B cell (primary cell): ENCODE results near the gene NPAS2. TPM values are rescaled to one million over a fixed set of nuclear protein-coding genes. Genes with fewer than 3 reads are reported as not detected.

Experiments used
- ATAC-seq: fragments of 200-7000 bp; cut with Tn5 transposase; one replicate; pipeline ENCODE4 v1.10.0; 2021; ENCODE audit warnings: low read depth, mild to moderate bottlenecking, moderate number of reproducible peaks, moderate library complexity
- CTCF ChIA-PET: fragments of 350-600 bp; sonication (Branson Sonifier 250); formaldehyde crosslinking; loops from one replicate; lab custom pipeline; 2021; ENCODE audit warnings: antibody characterized with exemption, inconsistent platforms; lab: Charles Lee
- POLR2A ChIA-PET: fragments of 350-600 bp; sonication (Branson Sonifier 250); formaldehyde crosslinking; loops from one replicate; lab custom pipeline; 2021; ENCODE audit warnings: antibody characterized with exemption; lab: Charles Lee
- DNase-seq: peaks from one replicate; pipeline ENCODE4 v3.0.0; 2013
- H2AFZ ChIP-seq: 2 replicates; pipeline ENCODE4 v1.6.1; 2012; ENCODE audit warnings: mild to moderate bottlenecking, low read depth, low read length; ENCODE audit not compliant: insufficient read depth, poor library complexity, severe bottlenecking
- H3K27ac ChIP-seq, 2 donors: 1 replicate in 1 of 2; 2 replicates in 1 of 2; pipeline ENCODE4 v1.5.1; 2012 to 2013; ENCODE audit warnings: low read length in 2 of 2, mild to moderate bottlenecking in 2 of 2, moderate library complexity in 1 of 2
- H3K27me3 ChIP-seq, 4 experiments: fragments of 200-600 bp in 1 of 4; sonication (generic) in 1 of 4; replicated peaks in 1 of 4; 1 replicate in 2 of 4; 2 replicates in 2 of 4; pipeline versions ENCODE4 v1.6.1 to v1.7.0; 2013 to 2016; ENCODE audit warnings: low read length in 3 of 4, mild to moderate bottlenecking in 2 of 4, mixed read lengths in 1 of 4, moderate library complexity in 1 of 4; ENCODE audit not compliant: insufficient read depth in 4 of 4, control insufficient read depth in 3 of 4; ENCODE audit errors: control extremely low read depth in 1 of 4
- H3K36me3 ChIP-seq, 2 experiments: replicated peaks in 1 of 2; 1 replicate in 1 of 2; 2 replicates in 1 of 2; pipeline versions ENCODE4 v1.6.1 to v1.7.1; 2013; ENCODE audit warnings: low read length in 1 of 2; ENCODE audit not compliant: insufficient read depth in 2 of 2, control insufficient read depth in 1 of 2; ENCODE audit errors: control extremely low read depth in 1 of 2, extremely low read depth in 1 of 2
- H3K4me1 ChIP-seq, 2 donors: fragments of 200-600 bp in 1 of 2; sonication (generic) in 1 of 2; 1 replicate in 1 of 2; 2 replicates in 1 of 2; pipeline versions ENCODE4 v1.5.1 to v1.6.1; 2013 to 2017; ENCODE audit warnings: low read length in 2 of 2; ENCODE audit not compliant: control insufficient read depth in 2 of 2, insufficient read depth in 2 of 2
- H3K4me2 ChIP-seq: replicated peaks from 2 replicates; pipeline ENCODE3; 2012; ENCODE audit warnings: mild to moderate bottlenecking, low read depth, low read length; ENCODE audit not compliant: poor library complexity, severe bottlenecking
- H3K4me3 ChIP-seq, 5 experiments: fragments of 200-600 bp in 1 of 5; sonication (generic) in 1 of 5; 1 replicate in 3 of 5; 2 replicates in 2 of 5; pipeline versions ENCODE4 v1.5.1 to v1.7.0; 2011 to 2016; ENCODE audit warnings: low read length in 4 of 5, mild to moderate bottlenecking in 4 of 5, low read depth in 2 of 5, control low read depth in 1 of 5, moderate library complexity in 1 of 5; ENCODE audit not compliant: insufficient read depth in 1 of 5; ENCODE audit errors: control extremely low read depth in 1 of 5, extremely low read depth in 1 of 5
- H3K79me2 ChIP-seq: fragments of 200-600 bp; sonication (generic); one replicate; pipeline ENCODE4 v1.6.0; 2016; ENCODE audit warnings: low read length; ENCODE audit not compliant: control insufficient read depth, insufficient read depth
- H3K9ac ChIP-seq: fragments of 200-600 bp; sonication (generic); 2 replicates; pipeline ENCODE4 v1.6.1; 2017; ENCODE audit warnings: mild to moderate bottlenecking, low read length, moderate library complexity
- H3K9me3 ChIP-seq, 3 donors: one replicate each; pipeline versions ENCODE4 v1.6.1 to v1.7.1; 2013; ENCODE audit warnings: low read length in 2 of 3; ENCODE audit not compliant: control insufficient read depth in 2 of 3, insufficient read depth in 1 of 3; ENCODE audit errors: control extremely low read depth in 1 of 3
- H4K20me1 ChIP-seq: 2 replicates; pipeline ENCODE4 v1.6.0; 2012; ENCODE audit warnings: mild to moderate bottlenecking, low read length; ENCODE audit not compliant: insufficient read depth, control insufficient read depth, poor library complexity, severe bottlenecking
- H3K27ac Mint-ChIP-seq: one replicate; pipeline ENCODE4 v1.8.0; 2021; ENCODE audit warnings: mixed read lengths
- H3K27me3 Mint-ChIP-seq: one replicate; pipeline ENCODE4 v1.8.0; 2021; ENCODE audit warnings: mixed read lengths
- H3K4me1 Mint-ChIP-seq: one replicate; pipeline ENCODE4 v1.8.0; 2021; ENCODE audit warnings: mixed read lengths
- H3K4me3 Mint-ChIP-seq: one replicate; pipeline ENCODE4 v1.8.0; 2021; ENCODE audit warnings: mixed read lengths
- H3K9me3 Mint-ChIP-seq: one replicate; pipeline ENCODE4 v1.8.0; 2022; ENCODE audit warnings: mixed read lengths; ENCODE audit not compliant: insufficient read depth
- CTCF ChIP-seq: fragments of 200-600 bp; IDR thresholded peaks from one replicate; pipeline ENCODE4 v1.8.0; 2022; ENCODE audit warnings: antibody characterized with exemption, mild to moderate bottlenecking
- EZH2 ChIP-seq: IDR thresholded peaks from 2 replicates; pipeline ENCODE4 v1.6.1; 2012; ENCODE audit warnings: borderline replicate concordance, low read depth, mild to moderate bottlenecking, moderate library complexity, low read length; ENCODE audit not compliant: insufficient read depth, poor library complexity, severe bottlenecking
- WGBS: methylation state at CpG from one replicate; pipeline ENCODE4 v1.1.5; 2013; ENCODE audit warnings: missing lambda C conversion rate; ENCODE audit not compliant: insufficient coverage; 5-methylcytosine and 5-hydroxymethylcytosine counted together
- intact Hi-C: fragments of 100-400 bp; cut with micrococcal nuclease; formaldehyde crosslinking; loops from one replicate; pipeline ENCODE4 v1.10.0; 2022
- polyA plus RNA-seq: library from polyadenylated mRNA; depleted of rRNA; stranded (reverse); fragments of >200 nt; gene quantifications from 2 replicates; pipeline ENCODE4 v1.2.3, GENCODE V29; 2012
- total RNA-seq, 2 donors: library from RNA; stranded (reverse); fragments of 120-200 nt in 1 of 2; gene quantifications; 1 replicate in 1 of 2; 2 replicates in 1 of 2; pipeline versions ENCODE4 v1.2.3 to v1.2.4, GENCODE V29; 2013 to 2022

The NPAS2 gene
- total and polyA plus RNA-seq, 2 donors (not counting 1 experiment from before 2014, with no cell fraction given), result not detected

- Histone ChIP-seq H3K27me3 (peaks cover 0 to 4% (median 0%) of the 10 kb centered on the region in 4 experiments), H3K4me2 (no peak overlapping the region), H3K4me3 (no peak overlapping the region), H3K4me1 (no peaks in the 10 kb centered on the region), H3K9ac (no peak overlapping the region), H3K27ac (no peak overlapping the region), H3K79me2 (no peaks in the 10 kb centered on the region), H4K20me1 (no peaks in the 10 kb centered on the region), H2AFZ (no peak overlapping the region), H3K36me3 (no peaks in the 10 kb centered on the region), H3K9me3 (peaks cover 0 to 2% (median 0%) of the 10 kb centered on the region in 3 donors)
- Mint-ChIP-seq H3K4me3 (no peak overlapping the region), H3K27ac (no peak overlapping the region), H3K4me1 (no peaks in the 10 kb centered on the region), H3K27me3 (peaks cover 23% of the 10 kb centered on the region), H3K9me3 (no peaks in the 10 kb centered on the region)
- CTCF ChIA-PET, result no interaction called here
- POLR2A ChIA-PET, result no interaction called here
- intact Hi-C loops, result no loop called here
- TF ChIP-seq EZH2, result no peak
- no peak for TF ChIP-seq CTCF
- 73% methylated on average over 1 of the region's 3 CpGs for WGBS
- ATAC-seq, result no peak
- no peak for DNase-seq
Measured at GRCh38 chr2:100806550-100806949, 13.4 kb upstream of the NPAS2 start.

GRCh38 chr2:100807707-100808106 is 12.2 kb upstream of the NPAS2 start:
- ATAC-seq, result no peak
- intact Hi-C loops, result no loop called here
- Mint-ChIP-seq H3K9me3 (no peaks in the 10 kb centered on the region), H3K27me3 (peaks cover 27% of the 10 kb centered on the region), H3K27ac (no peak overlapping the region), H3K4me1 (no peaks in the 10 kb centered on the region), H3K4me3 (no peak overlapping the region)
- no peak overlapping the region for H3K27ac ChIP-seq
- no peaks in the 10 kb centered on the region for H3K36me3 ChIP-seq
- no peaks in the 10 kb centered on the region for H3K4me1 ChIP-seq
- H3K4me3 ChIP-seq, result no peak overlapping the region
- POLR2A ChIA-PET, result no interaction called here
- H3K9me3 ChIP-seq, result peaks cover 0 to 2% (median 0%) of the 10 kb centered on the region in 3 donors
- CTCF ChIA-PET, result no interaction called here
- H3K79me2 ChIP-seq, result no peaks in the 10 kb centered on the region
- H3K27me3 ChIP-seq, result peaks cover 0 to 4% (median 0%) of the 10 kb centered on the region in 4 experiments
- no peak overlapping the region for H2AFZ ChIP-seq
- no peak overlapping the region for H3K9ac ChIP-seq
- H3K4me2 ChIP-seq, result no peak overlapping the region
- no peak for DNase-seq
- TF ChIP-seq EZH2, result no peak
- 92% methylated on average over 2 of the region's 4 CpGs for WGBS
- no peaks in the 10 kb centered on the region for H4K20me1 ChIP-seq
